Testis (tissue), 2 donors: ENCODE results near the gene PIK3R4.

Source experiments
- POLR2A ChIP-seq: fragments of 450-650 bp; IDR thresholded peaks from one replicate; pipeline ENCODE4 v1.6.1; 2017; ENCODE audit warnings: antibody characterized with exemption, mild to moderate bottlenecking, moderate library complexity
- TF ChIP-seq, protein P1 (sequence below), 3 experiments: fragments of 450-650 bp in 2 of 3; fragments of 200-600 bp in 1 of 3; sonication (generic) in 1 of 3; IDR thresholded peaks; one replicate each; pipeline ENCODE4 v1.5.1; 2016 to 2019; ENCODE audit warnings: antibody characterized with exemption in 3 of 3, mild to moderate bottlenecking in 2 of 3, moderate library complexity in 1 of 3

DNA sequence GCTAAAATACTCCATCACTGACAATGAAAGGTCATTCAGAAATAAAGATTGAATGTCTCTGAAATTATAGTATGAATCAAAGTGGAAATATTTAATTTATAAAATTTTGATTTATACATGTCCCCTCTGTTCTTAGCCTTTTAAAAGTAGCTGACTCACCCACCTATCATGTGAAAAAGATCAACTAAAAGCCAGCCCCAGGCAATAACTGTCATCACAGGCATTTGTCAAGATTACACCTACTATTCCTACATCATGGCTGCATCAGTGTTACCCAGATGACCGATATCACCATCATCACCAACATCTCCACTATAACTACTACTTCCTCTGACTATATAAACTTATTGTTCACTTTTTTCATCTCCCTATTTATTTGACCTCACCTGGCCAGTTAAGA, 14.3 kb upstream of the PIK3R4 start:
- TF ChIP-seq, protein P1, sequence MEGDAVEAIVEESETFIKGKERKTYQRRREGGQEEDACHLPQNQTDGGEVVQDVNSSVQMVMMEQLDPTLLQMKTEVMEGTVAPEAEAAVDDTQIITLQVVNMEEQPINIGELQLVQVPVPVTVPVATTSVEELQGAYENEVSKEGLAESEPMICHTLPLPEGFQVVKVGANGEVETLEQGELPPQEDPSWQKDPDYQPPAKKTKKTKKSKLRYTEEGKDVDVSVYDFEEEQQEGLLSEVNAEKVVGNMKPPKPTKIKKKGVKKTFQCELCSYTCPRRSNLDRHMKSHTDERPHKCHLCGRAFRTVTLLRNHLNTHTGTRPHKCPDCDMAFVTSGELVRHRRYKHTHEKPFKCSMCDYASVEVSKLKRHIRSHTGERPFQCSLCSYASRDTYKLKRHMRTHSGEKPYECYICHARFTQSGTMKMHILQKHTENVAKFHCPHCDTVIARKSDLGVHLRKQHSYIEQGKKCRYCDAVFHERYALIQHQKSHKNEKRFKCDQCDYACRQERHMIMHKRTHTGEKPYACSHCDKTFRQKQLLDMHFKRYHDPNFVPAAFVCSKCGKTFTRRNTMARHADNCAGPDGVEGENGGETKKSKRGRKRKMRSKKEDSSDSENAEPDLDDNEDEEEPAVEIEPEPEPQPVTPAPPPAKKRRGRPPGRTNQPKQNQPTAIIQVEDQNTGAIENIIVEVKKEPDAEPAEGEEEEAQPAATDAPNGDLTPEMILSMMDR (IDR thresholded peaks at IDR 0.05), result no peak
- TF ChIP-seq POLR2A, result no peak
